PC-9 (cell line): ENCODE measurements around the gene ADAP1.

Experiments used
- EZH2 ChIP-seq: fragments of 200-600 bp; sonication (generic); IDR thresholded peaks from 2 replicates; pipeline ENCODE4 v1.8.0; 2017; ENCODE audit warnings: antibody characterized with exemption, low read depth
- TF ChIP-seq, protein P1 (sequence below): fragments of 200-600 bp; sonication (generic); conservative IDR thresholded peaks from 2 replicates; pipeline ENCODE4 v1.6.1; 2017; ENCODE audit warnings: mixed run types, antibody characterized with exemption, mild to moderate bottlenecking, moderate library complexity

DNA sequence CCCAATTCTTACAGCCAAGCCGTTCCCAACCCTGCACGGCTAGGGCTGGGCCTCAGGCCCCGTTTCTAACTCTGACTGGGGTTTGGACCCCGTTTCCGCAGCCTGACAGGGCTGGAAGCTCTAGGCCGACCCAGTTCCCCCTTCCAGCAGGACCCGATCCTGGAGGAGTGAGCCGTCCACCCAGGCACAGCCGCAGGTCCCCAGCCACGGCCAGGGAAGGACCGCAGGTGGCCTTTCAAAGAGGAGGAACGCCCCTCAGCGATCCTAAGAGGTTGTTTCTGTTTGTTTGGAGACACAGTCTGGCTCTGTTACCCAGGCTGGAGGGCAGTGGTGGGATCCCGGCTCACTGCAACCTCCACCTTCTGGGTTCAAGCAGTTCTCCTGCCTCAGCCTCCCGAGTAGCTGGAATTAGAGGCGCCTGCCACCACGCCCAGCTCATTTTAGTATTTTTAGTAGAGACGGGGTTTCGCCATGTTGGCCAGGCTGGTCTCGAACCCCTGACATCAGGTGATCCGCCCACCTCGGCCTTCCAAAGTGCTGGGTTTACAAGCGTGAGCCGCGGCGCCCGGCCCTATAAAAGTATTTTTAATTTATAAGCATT lies 78.9 kb downstream of the ADAP1 start:
- no peak for TF ChIP-seq EZH2
- TF ChIP-seq, protein P1, sequence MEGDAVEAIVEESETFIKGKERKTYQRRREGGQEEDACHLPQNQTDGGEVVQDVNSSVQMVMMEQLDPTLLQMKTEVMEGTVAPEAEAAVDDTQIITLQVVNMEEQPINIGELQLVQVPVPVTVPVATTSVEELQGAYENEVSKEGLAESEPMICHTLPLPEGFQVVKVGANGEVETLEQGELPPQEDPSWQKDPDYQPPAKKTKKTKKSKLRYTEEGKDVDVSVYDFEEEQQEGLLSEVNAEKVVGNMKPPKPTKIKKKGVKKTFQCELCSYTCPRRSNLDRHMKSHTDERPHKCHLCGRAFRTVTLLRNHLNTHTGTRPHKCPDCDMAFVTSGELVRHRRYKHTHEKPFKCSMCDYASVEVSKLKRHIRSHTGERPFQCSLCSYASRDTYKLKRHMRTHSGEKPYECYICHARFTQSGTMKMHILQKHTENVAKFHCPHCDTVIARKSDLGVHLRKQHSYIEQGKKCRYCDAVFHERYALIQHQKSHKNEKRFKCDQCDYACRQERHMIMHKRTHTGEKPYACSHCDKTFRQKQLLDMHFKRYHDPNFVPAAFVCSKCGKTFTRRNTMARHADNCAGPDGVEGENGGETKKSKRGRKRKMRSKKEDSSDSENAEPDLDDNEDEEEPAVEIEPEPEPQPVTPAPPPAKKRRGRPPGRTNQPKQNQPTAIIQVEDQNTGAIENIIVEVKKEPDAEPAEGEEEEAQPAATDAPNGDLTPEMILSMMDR: no peak
